ENCODE results near the gene FAM20C. TPM values are rescaled to one million over a fixed set of nuclear protein-coding genes. Genes with fewer than 3 reads are reported as not detected.

Gene FAM20C
- total RNA-seq, 1 donor from 2014 or later = 99.2 TPM

GRCh38 chr7:159370-160270 is 32.8 kb upstream of the FAM20C start:
- DNase-seq (ENCODE audit: low spot score) = no peak

GRCh38 chr7:160958-161725 is 31.2 kb upstream of the FAM20C start:
- peak; percentile 8 for DNase-seq (ENCODE audit: low spot score)

- peak; percentile 9 for DNase-seq (ENCODE audit: low spot score)
Observed at GRCh38 chr7:162632-163297, 29.6 kb upstream of the FAM20C start.

- DNase-seq (ENCODE audit: low spot score) = peak; percentile 9
Observed at GRCh38 chr7:163298-163695, 29.1 kb upstream of the FAM20C start.

- DNase-seq (ENCODE audit: low spot score) = peak; percentile 10
Observed at GRCh38 chr7:163971-164881, 28.1 kb upstream of the FAM20C start.

- peak; percentile 30 for DNase-seq (ENCODE audit: low spot score)
Observed at GRCh38 chr7:164882-165660, 27.3 kb upstream of the FAM20C start.

- peak; percentile 9 for DNase-seq (ENCODE audit: low spot score)
Observed at GRCh38 chr7:165661-166337, 26.6 kb upstream of the FAM20C start.

GRCh38 chr7:166338-167060 is 25.9 kb upstream of the FAM20C start:
- DNase-seq (ENCODE audit: low spot score) = peak; percentile 10

GRCh38 chr7:167090-167855 is 25.1 kb upstream of the FAM20C start:
- peak; percentile 15 for DNase-seq (ENCODE audit: low spot score)

GRCh38 chr7:167976-168791 is 24.2 kb upstream of the FAM20C start:
- DNase-seq (ENCODE audit: low spot score) = peak; percentile 9

- peak; percentile 7 for DNase-seq (ENCODE audit: low spot score)
Observed at GRCh38 chr7:169276-170172, 22.8 kb upstream of the FAM20C start.

GRCh38 chr7:170551-171363 is 21.6 kb upstream of the FAM20C start:
- DNase-seq (ENCODE audit: low spot score) = peak; percentile 6

GRCh38 chr7:171364-171904 is 20.9 kb upstream of the FAM20C start:
- peak; percentile 8 for DNase-seq (ENCODE audit: low spot score)

- DNase-seq (ENCODE audit: low spot score) = peak; percentile 7
Observed at GRCh38 chr7:171912-172515, 20.4 kb upstream of the FAM20C start.
